ENCODE measurements around the gene ACOX3. TPM values are rescaled to one million over a fixed set of nuclear protein-coding genes. Genes with fewer than 3 reads are reported as not detected.
"Not testable (repeated sequence)": the region's sequence is repeated elsewhere in the genome, so short reads cannot be mapped to it uniquely, and the experiment has no call there.

Gene ACOX3
- polyA plus RNA-seq (2012; ENCODE audit: missing spikeins) = 11.6 TPM

DNA sequence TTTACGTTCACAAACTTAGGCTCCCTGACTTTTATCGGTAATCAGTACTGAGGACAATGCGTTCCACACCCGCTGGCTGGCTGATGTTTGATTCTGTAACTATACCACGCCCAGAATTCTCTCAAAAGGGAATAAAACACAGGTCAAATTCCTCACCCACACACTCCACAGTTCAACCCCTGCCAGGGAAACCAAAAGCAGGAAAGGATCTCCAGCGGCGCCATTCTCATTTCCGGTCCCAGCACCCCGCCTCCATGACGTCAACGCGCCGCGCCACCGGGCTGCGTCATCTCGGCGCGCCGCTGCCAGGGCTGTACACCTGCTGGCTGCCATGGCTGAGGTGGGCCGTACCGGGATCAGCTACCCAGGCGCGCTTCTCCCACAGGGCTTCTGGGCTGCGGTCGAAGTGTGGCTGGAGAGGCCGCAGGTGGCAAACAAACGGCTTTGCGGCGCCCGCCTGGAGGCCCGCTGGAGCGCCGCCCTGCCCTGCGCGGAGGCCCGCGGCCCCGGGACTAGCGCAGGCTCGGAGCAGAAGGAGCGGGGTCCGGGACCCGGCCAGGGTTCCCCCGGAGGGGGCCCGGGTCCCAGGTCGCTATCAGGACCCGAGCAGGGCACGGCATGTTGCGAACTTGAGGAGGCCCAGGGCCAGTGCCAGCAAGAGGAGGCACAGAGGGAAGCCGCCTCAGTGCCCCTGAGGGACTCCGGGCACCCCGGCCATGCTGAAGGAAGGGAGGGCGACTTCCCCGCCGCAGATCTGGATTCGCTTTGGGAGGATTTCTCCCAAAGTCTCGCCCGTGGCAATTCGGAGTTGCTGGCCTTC, at the start of gene ACOX3, which contains the start of gene TRMT44:
TSS of gene ACOX3 (minus strand) at position 232 of the 820 bp plus-strand sequence. CDS start 24,202 bp downstream, outside the sequence.
TSS of gene TRMT44 (plus strand) at position 286 of the 820 bp plus-strand sequence. CDS start at position 332, 46 bp downstream.
- DNase-seq (ENCODE audit: insufficient read length) (peak; percentile 80), FAIRE-seq (peak; percentile 94)
- TF ChIP-seq TAF1 (IDR thresholded peaks at IDR 0.05; ENCODE audit: borderline replicate concordance, low read depth, low read length) = peak; percentile 83
- TF ChIP-seq POLR2A (IDR thresholded peaks at IDR 0.05; ENCODE audit: low read depth, low read length) = peak; percentile 75
- peak; percentile 68 for TF ChIP-seq POLR2AphosphoS5 (IDR thresholded peaks at IDR 0.05; ENCODE audit: low read depth, low read length)

DNA sequence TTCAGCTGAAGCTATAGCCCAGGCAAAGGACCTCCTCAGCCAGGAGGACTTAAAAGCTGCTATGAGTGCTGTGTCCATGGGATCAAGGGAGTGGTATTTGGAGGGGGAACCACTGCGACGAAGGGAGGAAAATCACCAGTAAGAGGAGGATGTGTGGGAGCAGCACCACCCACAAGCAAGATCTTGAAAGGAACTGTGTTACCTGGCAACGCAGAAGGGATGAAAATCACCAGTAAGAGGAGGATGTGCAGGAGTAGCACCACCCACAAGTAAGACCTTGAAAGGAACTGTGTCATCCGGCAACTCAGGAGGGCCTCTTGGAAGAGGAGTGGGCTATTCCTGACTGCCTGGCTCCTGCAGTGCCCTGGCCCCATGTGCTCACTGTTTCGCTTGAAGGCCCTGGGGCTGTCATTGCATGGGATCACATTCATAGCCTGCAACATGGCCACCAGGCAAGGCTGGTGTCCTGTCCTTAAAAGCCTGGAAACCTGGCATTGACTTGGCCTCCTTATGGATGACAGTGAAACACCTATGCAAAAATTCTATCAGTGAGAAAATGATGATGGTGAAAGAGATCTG, 48.4 kb upstream of the ACOX3 start:
- TF ChIP-seq POLR2A (IDR thresholded peaks at IDR 0.05; ENCODE audit: low read depth, low read length) (no peak), TAF1 (IDR thresholded peaks at IDR 0.05; ENCODE audit: borderline replicate concordance, low read depth, low read length) (no peak), POLR2AphosphoS5 (IDR thresholded peaks at IDR 0.05; ENCODE audit: low read depth, low read length) (no peak)
- FAIRE-seq = no peak
- no peak for DNase-seq (ENCODE audit: insufficient read length)

DNA sequence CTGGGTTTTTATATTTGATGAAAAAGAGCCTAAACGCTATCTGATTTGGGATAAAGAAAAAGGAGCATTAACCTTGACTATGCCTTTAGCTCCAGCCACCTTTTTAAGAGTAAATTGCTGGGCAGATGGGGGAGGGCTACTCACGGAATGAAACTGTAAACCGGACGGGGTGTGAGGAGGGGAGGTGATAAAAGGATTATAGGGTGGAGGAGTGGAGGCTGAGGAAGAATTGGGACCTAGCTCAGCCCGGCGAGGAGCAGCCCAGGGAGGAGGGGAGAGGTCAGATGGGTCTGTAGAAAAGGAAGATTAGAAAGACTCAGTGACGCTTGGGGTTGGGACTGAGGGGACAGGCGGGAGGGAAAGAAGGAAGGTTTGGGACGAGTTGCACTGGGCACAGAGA, 46.1 kb upstream of the ACOX3 start:
- not testable (repeated sequence) for FAIRE-seq; DNase-seq (ENCODE audit: insufficient read length)

DNA sequence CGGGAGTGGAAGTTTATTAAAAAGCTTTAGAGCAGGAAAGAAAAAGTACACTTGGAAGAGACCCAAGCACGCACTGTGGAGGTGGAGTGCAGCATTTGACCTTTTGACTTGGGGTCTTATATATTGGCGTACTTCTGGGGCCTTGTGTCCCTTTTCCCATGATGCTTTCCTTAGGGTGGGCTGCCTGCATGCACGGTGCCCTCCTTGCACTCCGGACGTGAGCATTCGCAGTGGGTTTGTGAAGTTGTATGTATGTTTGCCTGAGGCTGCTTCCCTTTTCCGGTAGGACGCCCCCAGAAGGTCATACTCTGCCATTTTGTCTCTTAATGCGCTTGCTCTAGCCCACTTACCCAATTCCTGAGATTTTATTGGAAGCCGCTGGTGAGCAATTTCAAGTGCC, 39.7 kb upstream of the ACOX3 start:
- TF ChIP-seq POLR2AphosphoS5 (IDR thresholded peaks at IDR 0.05; ENCODE audit: low read depth, low read length) (no peak), TAF1 (IDR thresholded peaks at IDR 0.05; ENCODE audit: borderline replicate concordance, low read depth, low read length) (no peak), POLR2A (IDR thresholded peaks at IDR 0.05; ENCODE audit: low read depth, low read length) (no peak)
- no peak for DNase-seq (ENCODE audit: insufficient read length)
- FAIRE-seq = no peak

DNA sequence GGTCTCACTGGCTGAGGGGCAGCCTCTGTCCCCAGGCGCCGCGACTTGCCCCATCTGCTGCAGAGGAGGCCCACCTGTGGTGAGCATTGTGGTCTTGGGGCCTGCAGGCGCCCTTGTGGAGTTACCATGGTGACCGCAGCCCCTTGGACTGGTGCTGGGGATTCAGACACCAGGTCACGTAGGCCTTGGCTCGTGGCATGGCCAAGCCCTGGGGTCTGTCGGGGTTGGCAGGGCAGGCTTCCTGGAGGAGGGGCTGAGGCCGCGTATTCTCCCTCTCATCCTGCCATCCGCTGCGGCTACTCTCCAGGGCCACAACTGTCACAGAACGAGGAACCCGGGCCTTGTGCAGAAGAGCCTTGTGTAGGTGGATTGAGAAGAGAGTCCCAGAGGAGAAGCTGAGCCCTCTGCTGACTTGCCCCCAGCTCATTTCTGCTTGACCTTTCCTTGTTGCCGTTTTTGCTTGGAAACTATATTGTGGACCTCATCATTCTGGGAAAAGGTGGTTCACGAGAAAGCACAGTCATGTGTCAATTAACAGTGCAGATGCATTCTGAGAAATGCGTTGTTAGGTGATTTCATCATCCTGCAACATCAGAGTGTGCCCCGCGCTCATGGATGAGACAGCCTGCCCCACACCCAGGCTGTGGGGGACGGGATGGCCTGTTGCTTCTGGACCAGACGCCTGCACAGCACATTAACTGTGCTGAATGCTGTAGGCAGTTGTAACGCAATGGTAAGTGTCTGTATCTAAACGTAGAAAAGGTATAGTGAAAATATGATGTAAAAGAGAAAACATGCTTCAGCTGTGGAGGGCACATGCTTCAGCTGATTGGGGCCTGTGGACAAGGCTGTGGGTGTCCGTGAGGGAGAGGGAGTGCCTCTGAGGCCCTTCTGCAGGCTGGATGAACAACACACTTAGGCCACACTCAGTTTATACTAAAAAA, 38.5 kb upstream of the ACOX3 start:
- TF ChIP-seq TAF1 (IDR thresholded peaks at IDR 0.05; ENCODE audit: borderline replicate concordance, low read depth, low read length) (no peak), POLR2A (IDR thresholded peaks at IDR 0.05; ENCODE audit: low read depth, low read length) (no peak), POLR2AphosphoS5 (IDR thresholded peaks at IDR 0.05; ENCODE audit: low read depth, low read length) (no peak)
- DNase-seq (ENCODE audit: insufficient read length) (no peak), FAIRE-seq (no peak)

DNA sequence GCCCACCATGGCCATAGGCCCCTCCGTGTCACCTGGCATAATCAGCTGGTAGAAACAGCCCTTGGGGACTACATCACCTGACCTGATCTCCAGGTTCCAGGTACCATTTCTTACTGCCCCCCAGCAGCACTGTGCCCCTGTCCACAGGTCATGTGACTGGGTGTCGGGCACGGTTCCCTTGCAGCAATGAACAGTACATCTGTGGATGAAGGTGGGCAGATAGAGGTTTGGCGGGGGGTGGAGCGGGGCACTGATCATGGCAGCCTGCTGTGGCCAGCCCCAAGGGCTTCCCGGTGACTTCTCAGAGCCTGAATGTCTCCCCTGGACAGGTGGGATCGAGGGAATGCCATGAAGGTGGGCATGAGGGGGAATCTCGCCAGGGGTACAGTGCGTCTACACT, 37.8 kb upstream of the ACOX3 start:
- FAIRE-seq (no peak), DNase-seq (ENCODE audit: insufficient read length) (no peak)
- TF ChIP-seq POLR2AphosphoS5 (IDR thresholded peaks at IDR 0.05; ENCODE audit: low read depth, low read length) = no peak
- no peak for TF ChIP-seq POLR2A (IDR thresholded peaks at IDR 0.05; ENCODE audit: low read depth, low read length)
- no peak for TF ChIP-seq TAF1 (IDR thresholded peaks at IDR 0.05; ENCODE audit: borderline replicate concordance, low read depth, low read length)

DNA sequence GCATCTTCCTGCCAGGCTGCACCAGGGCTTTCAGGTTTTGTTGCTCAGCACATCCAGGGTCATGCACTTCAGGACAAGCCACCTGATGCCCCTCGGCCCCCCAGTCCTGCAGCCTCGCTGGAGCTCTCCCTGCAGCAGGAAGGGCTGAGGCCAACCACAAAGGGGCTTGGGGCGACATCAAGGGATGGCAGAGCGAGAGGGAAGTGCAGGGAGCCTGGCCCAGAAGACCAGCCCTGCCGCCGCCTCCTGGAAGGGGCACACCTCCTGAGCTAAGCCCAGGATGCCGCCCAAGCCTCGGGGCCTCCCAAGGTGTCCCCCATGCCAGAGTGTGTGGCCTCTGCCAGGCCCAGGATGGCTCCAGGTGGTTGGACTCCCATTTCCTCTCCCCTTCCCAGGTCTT, 37.2 kb upstream of the ACOX3 start:
- no peak for DNase-seq (ENCODE audit: insufficient read length)
- no peak for FAIRE-seq
- no peak for TF ChIP-seq TAF1 (IDR thresholded peaks at IDR 0.05; ENCODE audit: borderline replicate concordance, low read depth, low read length)
- no peak for TF ChIP-seq POLR2AphosphoS5 (IDR thresholded peaks at IDR 0.05; ENCODE audit: low read depth, low read length)
- no peak for TF ChIP-seq POLR2A (IDR thresholded peaks at IDR 0.05; ENCODE audit: low read depth, low read length)

DNA sequence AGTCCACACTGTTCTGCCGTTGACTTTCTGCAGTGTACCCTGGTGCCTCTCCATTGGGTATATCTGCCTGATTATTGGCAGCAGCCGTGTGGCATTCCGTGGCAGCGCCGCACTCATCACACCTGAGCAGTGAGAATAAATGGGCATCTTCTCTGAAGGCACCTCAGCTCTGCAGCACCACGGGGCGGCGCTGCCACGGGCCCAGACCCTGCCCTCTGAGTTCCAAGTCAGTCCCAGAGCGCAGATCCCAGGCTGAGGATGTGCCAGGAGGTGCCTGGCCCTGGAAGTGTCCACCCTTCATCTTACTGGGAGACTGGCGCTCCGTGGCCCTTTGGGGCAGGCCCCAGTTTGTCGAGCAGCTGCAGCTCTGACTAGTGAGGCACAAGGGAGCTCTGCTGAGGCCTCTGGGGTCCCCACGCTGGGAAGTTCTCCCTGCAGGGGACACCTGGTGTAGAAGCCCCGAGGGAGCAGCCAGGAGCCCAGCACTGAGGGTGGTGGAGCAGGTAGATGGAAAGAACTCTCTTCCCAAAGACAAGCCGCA, 36.6 kb upstream of the ACOX3 start:
- no peak for DNase-seq (ENCODE audit: insufficient read length)
- TF ChIP-seq TAF1 (IDR thresholded peaks at IDR 0.05; ENCODE audit: borderline replicate concordance, low read depth, low read length) = no peak
- no peak for TF ChIP-seq POLR2AphosphoS5 (IDR thresholded peaks at IDR 0.05; ENCODE audit: low read depth, low read length)
- TF ChIP-seq POLR2A (IDR thresholded peaks at IDR 0.05; ENCODE audit: low read depth, low read length) = no peak
- no peak for FAIRE-seq

DNA sequence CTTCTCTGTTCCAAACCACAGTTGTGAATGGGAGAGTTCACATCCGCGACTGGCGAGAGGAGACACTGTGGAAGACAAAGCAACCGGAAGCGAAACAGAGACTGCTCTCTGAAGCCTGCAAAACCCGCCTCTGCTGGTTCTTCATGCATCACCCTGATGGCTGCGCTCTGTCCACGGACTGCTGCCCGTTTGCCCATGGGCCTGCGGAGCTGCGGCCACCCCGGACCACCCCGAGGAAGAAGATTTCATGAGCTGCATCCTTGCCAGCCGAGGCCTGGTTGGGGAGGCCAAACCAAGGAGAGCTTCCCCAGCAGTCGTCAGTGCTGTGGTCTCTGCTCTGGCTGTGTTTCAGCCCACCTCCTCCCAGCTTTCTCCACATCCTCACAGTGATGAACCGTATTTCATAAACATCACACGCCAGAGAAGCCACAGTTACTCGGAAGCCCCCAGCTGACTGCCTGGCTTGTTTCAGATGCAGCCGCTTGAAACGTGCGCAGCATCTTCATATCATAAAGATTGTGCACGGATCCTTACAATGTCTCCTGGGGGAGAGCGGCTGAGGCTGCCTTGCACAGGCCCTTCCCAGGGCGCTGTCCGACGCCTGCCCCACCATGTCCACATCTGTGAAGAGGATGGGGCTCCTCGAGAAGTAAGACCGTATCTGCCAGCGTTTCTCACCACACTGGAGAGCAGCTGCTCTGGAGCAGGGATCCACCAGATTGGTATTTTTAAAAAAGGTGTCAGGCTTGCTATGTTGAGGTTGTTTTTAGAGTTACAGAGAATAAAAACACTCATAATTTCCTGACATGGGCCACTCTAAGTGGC, 35.4 kb upstream of the ACOX3 start:
- no peak for TF ChIP-seq POLR2A (IDR thresholded peaks at IDR 0.05; ENCODE audit: low read depth, low read length)
- no peak for TF ChIP-seq POLR2AphosphoS5 (IDR thresholded peaks at IDR 0.05; ENCODE audit: low read depth, low read length)
- TF ChIP-seq TAF1 (IDR thresholded peaks at IDR 0.05; ENCODE audit: borderline replicate concordance, low read depth, low read length) = no peak
- FAIRE-seq (no peak), DNase-seq (ENCODE audit: insufficient read length) (no peak)

DNA sequence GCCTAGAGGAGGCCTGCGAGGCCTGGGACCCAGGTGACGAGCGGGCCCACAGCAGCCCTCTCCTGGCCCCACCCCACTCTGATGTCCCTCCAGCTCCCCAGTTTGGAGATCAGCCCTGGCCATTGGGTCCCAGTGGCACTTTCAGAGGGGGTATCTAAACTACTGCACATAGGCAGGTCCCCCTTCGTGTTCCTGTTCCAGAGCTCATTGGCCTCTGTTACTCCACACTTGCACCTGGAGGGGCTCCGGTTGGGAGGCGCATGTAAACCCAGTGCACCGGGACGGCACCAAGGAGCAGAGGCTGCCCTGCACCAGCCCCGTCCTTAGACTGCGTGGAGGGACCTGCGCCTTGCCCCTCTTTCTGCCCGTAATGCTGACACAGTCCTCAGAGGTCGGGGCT, 34.3 kb upstream of the ACOX3 start:
- no peak for DNase-seq (ENCODE audit: insufficient read length)
- TF ChIP-seq TAF1 (IDR thresholded peaks at IDR 0.05; ENCODE audit: borderline replicate concordance, low read depth, low read length) = no peak
- no peak for TF ChIP-seq POLR2AphosphoS5 (IDR thresholded peaks at IDR 0.05; ENCODE audit: low read depth, low read length)
- no peak for TF ChIP-seq POLR2A (IDR thresholded peaks at IDR 0.05; ENCODE audit: low read depth, low read length)
- no peak for FAIRE-seq
